Uterus (tissue), 2 donors: ENCODE results near the gene DIMT1.

Experiments used
- POLR2A ChIP-seq, 2 donors: fragments of 450-650 bp; IDR thresholded peaks; one replicate each; pipeline ENCODE4 v1.6.1; 2016; ENCODE audit warnings: antibody characterized with exemption in 2 of 2, mild to moderate bottlenecking in 1 of 2, moderate library complexity in 1 of 2
- TF ChIP-seq, protein P1 (sequence below), 4 experiments: fragments of 200-600 bp in 2 of 4; fragments of 450-650 bp in 2 of 4; sonication (generic) in 2 of 4; IDR thresholded peaks; one replicate each; pipeline ENCODE4 v1.5.1; 2016 to 2019; ENCODE audit warnings: antibody characterized with exemption in 4 of 4, mild to moderate bottlenecking in 2 of 4, moderate library complexity in 1 of 4

- TF ChIP-seq, protein P1, sequence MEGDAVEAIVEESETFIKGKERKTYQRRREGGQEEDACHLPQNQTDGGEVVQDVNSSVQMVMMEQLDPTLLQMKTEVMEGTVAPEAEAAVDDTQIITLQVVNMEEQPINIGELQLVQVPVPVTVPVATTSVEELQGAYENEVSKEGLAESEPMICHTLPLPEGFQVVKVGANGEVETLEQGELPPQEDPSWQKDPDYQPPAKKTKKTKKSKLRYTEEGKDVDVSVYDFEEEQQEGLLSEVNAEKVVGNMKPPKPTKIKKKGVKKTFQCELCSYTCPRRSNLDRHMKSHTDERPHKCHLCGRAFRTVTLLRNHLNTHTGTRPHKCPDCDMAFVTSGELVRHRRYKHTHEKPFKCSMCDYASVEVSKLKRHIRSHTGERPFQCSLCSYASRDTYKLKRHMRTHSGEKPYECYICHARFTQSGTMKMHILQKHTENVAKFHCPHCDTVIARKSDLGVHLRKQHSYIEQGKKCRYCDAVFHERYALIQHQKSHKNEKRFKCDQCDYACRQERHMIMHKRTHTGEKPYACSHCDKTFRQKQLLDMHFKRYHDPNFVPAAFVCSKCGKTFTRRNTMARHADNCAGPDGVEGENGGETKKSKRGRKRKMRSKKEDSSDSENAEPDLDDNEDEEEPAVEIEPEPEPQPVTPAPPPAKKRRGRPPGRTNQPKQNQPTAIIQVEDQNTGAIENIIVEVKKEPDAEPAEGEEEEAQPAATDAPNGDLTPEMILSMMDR (IDR thresholded peaks at IDR 0.05) = no peak
- no peak for TF ChIP-seq POLR2A (IDR thresholded peaks at IDR 0.05)
Measured at GRCh38 chr5:62347928-62348327, 55.8 kb downstream of the DIMT1 start.
